ENCODE measurements around the gene AGAP1.

GRCh38 chr2:236109473-236109872 is 615.6 kb downstream of the AGAP1 start:
- no peak for TF ChIP-seq CTCF (conservative IDR thresholded peaks at IDR 0.05; ENCODE audit: low read length)
- no peak for TF ChIP-seq EZH2phosphoT487 (IDR thresholded peaks at IDR 0.05; ENCODE audit: borderline replicate concordance, low read depth, low read length)

Data from OCI-LY7 (cell line).